ENCODE data around the gene MRPL11. TPM values are rescaled to one million over a fixed set of nuclear protein-coding genes. Genes with fewer than 3 reads are reported as not detected.
"Not testable (repeated sequence)": the region's sequence is repeated elsewhere in the genome, so short reads cannot be mapped to it uniquely, and the experiment has no call there.

MRPL11 gene
- total RNA-seq, 1 experiment from 2014 or later: 97.9 TPM

- DNase-seq (ENCODE audit: low spot score): no peak
- BruUV-seq (replicated peaks): no TSS peak
- intact Hi-C loops (cut with micrococcal nuclease; ENCODE audit: unreplicated experiment): loop anchor here (2.0 to 5.0 kb wide), 2 partner anchors 29 to 51 kb away; no protein-coding TSS in a partner anchor
- TF ChIP-seq EZH2 (IDR thresholded peaks at IDR 0.05; ENCODE audit: borderline replicate concordance, low read depth, low read length, poor library complexity, severe bottlenecking) (no peak), CTCF (conservative IDR thresholded peaks at IDR 0.05; ENCODE audit: low read depth, low read length) (no peak)
- peak overlapping the region; percentile 85 for H3K27ac ChIP-seq (ENCODE audit: low read depth, low read length, poor library complexity, severe bottlenecking)
- peak overlapping the region; percentile 66 for H3K4me3 ChIP-seq (ENCODE audit: low read depth, low read length, poor library complexity, severe bottlenecking)
- POLR2A ChIA-PET (ENCODE audit: low non-redundant PET): no interaction called here
- CTCF ChIA-PET: interaction anchor here (0.5 to 1.5 kb wide), 3 partner anchors 17 to 240 kb away, joined by 4 to 8 read pairs (median 5); partner anchors contain the start of gene NPAS4
- peaks cover 25% of the 10 kb centered on the region for H3K36me3 ChIP-seq (ENCODE audit: insufficient read depth, low read length, poor library complexity, severe bottlenecking)
- H3K27me3 ChIP-seq (replicated peaks; ENCODE audit: insufficient read depth, low read depth, low read length, poor library complexity): no peaks in the 10 kb centered on the region
- H3K9me3 ChIP-seq (ENCODE audit: low read depth, low read length, poor library complexity, severe bottlenecking): no peaks in the 10 kb centered on the region
- H3K4me1 ChIP-seq (ENCODE audit: insufficient read depth, low read length, poor library complexity, severe bottlenecking): peaks cover 4% of the 10 kb centered on the region
These were observed 607 bp downstream of the MRPL11 start for GRCh38 chr11:66437979-66438503.

DNA sequence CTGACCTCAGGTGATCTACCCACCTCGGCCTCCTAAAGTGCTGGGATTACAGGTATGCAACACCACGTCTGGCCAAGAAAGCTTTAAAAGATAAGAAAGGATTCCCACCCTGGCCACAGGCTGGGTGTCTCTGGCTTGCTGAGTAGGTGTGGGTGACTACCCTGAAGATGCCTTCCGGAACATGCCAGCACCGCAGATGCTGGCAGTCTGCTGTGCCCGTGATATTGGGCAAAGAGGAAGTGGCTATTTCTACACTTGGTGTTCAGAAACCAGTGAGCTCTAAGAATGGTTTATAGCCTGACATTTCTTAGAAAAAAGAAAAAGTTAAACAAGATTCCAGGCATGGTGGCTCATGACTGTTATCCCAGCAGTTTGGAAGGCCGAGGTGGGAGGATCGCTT is 6.1 kb downstream of the MRPL11 start:
- POLR2A ChIA-PET (ENCODE audit: low non-redundant PET): no interaction called here

GRCh38 chr11:66431871-66432329 is 6.7 kb downstream of the MRPL11 start:
- DNase-seq (ENCODE audit: low spot score); H3K27ac ChIP-seq (ENCODE audit: low read depth, low read length, poor library complexity, severe bottlenecking); H3K4me1 ChIP-seq (ENCODE audit: insufficient read depth, low read length, poor library complexity, severe bottlenecking); CTCF ChIA-PET; intact Hi-C loops (cut with micrococcal nuclease; ENCODE audit: unreplicated experiment); H3K27me3 ChIP-seq (replicated peaks; ENCODE audit: insufficient read depth, low read depth, low read length, poor library complexity); POLR2A ChIA-PET (ENCODE audit: low non-redundant PET); H3K4me3 ChIP-seq (ENCODE audit: low read depth, low read length, poor library complexity, severe bottlenecking); BruUV-seq (replicated peaks); H3K9me3 ChIP-seq (ENCODE audit: low read depth, low read length, poor library complexity, severe bottlenecking): not testable (repeated sequence)
- peaks cover 20% of the 10 kb centered on the region for H3K36me3 ChIP-seq (ENCODE audit: insufficient read depth, low read length, poor library complexity, severe bottlenecking)

More for the DNA sequence above, 6.1 kb downstream of the MRPL11 start:
- peaks cover under 1% of the 10 kb centered on the region for H3K4me1 ChIP-seq (ENCODE audit: insufficient read depth, low read length, poor library complexity, severe bottlenecking)
- H3K9me3 ChIP-seq (ENCODE audit: low read depth, low read length, poor library complexity, severe bottlenecking): no peaks in the 10 kb centered on the region
- no peak for DNase-seq (ENCODE audit: low spot score)
- no peaks in the 10 kb centered on the region for H3K27me3 ChIP-seq (replicated peaks; ENCODE audit: insufficient read depth, low read depth, low read length, poor library complexity)
- no peak overlapping the region for H3K4me3 ChIP-seq (ENCODE audit: low read depth, low read length, poor library complexity, severe bottlenecking)
- peaks cover 25% of the 10 kb centered on the region for H3K36me3 ChIP-seq (ENCODE audit: insufficient read depth, low read length, poor library complexity, severe bottlenecking)
- CTCF ChIA-PET: interaction anchor here (0.6 to 1.1 kb wide), 2 partner anchors 47 to 225 kb away, joined by 3 to 10 read pairs; no protein-coding TSS in a partner anchor
- intact Hi-C loops (cut with micrococcal nuclease; ENCODE audit: unreplicated experiment): no loop called here
- H3K27ac ChIP-seq (ENCODE audit: low read depth, low read length, poor library complexity, severe bottlenecking): no peak overlapping the region
- no TSS peak for BruUV-seq (replicated peaks)
- TF ChIP-seq CTCF (conservative IDR thresholded peaks at IDR 0.05; ENCODE audit: low read depth, low read length) (no peak), EZH2 (IDR thresholded peaks at IDR 0.05; ENCODE audit: borderline replicate concordance, low read depth, low read length, poor library complexity, severe bottlenecking) (no peak)

GRCh38 chr11:66431287-66431686 is 7.4 kb downstream of the MRPL11 start:
- POLR2A ChIA-PET (ENCODE audit: low non-redundant PET); H3K9me3 ChIP-seq (ENCODE audit: low read depth, low read length, poor library complexity, severe bottlenecking); H3K27ac ChIP-seq (ENCODE audit: low read depth, low read length, poor library complexity, severe bottlenecking); H3K27me3 ChIP-seq (replicated peaks; ENCODE audit: insufficient read depth, low read depth, low read length, poor library complexity); H3K4me3 ChIP-seq (ENCODE audit: low read depth, low read length, poor library complexity, severe bottlenecking); BruUV-seq (replicated peaks); DNase-seq (ENCODE audit: low spot score); intact Hi-C loops (cut with micrococcal nuclease; ENCODE audit: unreplicated experiment); H3K4me1 ChIP-seq (ENCODE audit: insufficient read depth, low read length, poor library complexity, severe bottlenecking): not testable (repeated sequence)
- CTCF ChIA-PET: interaction anchor here (0.7 to 0.8 kb wide), 4 partner anchors 9 to 719 kb away, joined by 3 to 13 read pairs (median 4); no protein-coding TSS in a partner anchor
- H3K36me3 ChIP-seq (ENCODE audit: insufficient read depth, low read length, poor library complexity, severe bottlenecking): peaks cover 14% of the 10 kb centered on the region
